HCT116 (cell line): ENCODE measurements around the gene SPATA25. TPM values are rescaled to one million over a fixed set of nuclear protein-coding genes. Genes with fewer than 3 reads are reported as not detected.

Experiments
- ATAC-seq: fragments of 200-7000 bp; cut with Tn5 transposase; 2 replicates; pipeline ENCODE4 v1.9.1; 2020; ENCODE audit warnings: mild to moderate bottlenecking, moderate library complexity
- BruUV-seq: library from RNA; stranded (reverse); fragments of 400-500 nt; replicated peaks from 2 replicates; lab custom pipeline; 2021; lab: Mats Ljungman, UMichigan
- CTCF ChIA-PET: fragments of 300-600 bp; sonication (Branson Sonifier 250); formaldehyde crosslinking; loops from one replicate; lab custom pipeline; 2021; ENCODE audit warnings: antibody characterized with exemption; lab: Charles Lee
- POLR2A ChIA-PET: fragments of 300-600, 350-600 bp; sonication (Branson Sonifier 250); formaldehyde crosslinking; loops from one replicate; lab custom pipeline; 2021; ENCODE audit warnings: antibody characterized with exemption; lab: Charles Lee
- RAD21 ChIA-PET, 2 experiments: fragments of 300-600 bp; sonication (Branson Sonifier 250); formaldehyde crosslinking; loops; one replicate each; lab custom pipeline; 2023; ENCODE audit warnings: low total read pairs in 2 of 2; ENCODE audit not compliant: uncharacterized antibody in 2 of 2, unreplicated experiment in 2 of 2, low non-redundant PET in 1 of 2; lab: Charles Lee
- DNase-seq: peaks from one replicate; pipeline ENCODE4 v3.0.0-alpha.2; 2010; ENCODE audit warnings: low read depth, low spot score
- H2AFZ ChIP-seq: fragments of 200-600 bp; shearing (Covaris generic), sonication (generic); 2 replicates; pipeline ENCODE4 v1.6.1; 2017; ENCODE audit warnings: low read depth, mixed run types, mixed read lengths, antibody characterized with exemption, low read length; ENCODE audit not compliant: poor library complexity, severe bottlenecking
- H3K27ac ChIP-seq: 2 replicates; pipeline ENCODE4 v1.5.1; 2012; ENCODE audit warnings: low read depth, low read length
- H3K27me3 ChIP-seq: fragments of 200-600 bp; sonication (generic); 2 replicates; pipeline ENCODE4 v1.6.1; 2016; ENCODE audit warnings: mixed run types, low read length, mixed read lengths; ENCODE audit not compliant: insufficient read depth
- H3K36me3 ChIP-seq, 2 experiments: fragments of 200-500 bp in 1 of 2; fragments of 200-600 bp in 1 of 2; sonication (Bioruptor generic) in 1 of 2; sonication (generic) in 1 of 2; 2 replicates each; pipeline versions ENCODE4 v1.5.1 to v1.6.1; 2014 to 2016; ENCODE audit warnings: low read length in 2 of 2, inconsistent platforms in 1 of 2, mixed read lengths in 1 of 2, mixed run types in 1 of 2; ENCODE audit not compliant: insufficient read depth in 2 of 2, control insufficient read depth in 1 of 2
- H3K4me1 ChIP-seq, 2 experiments: fragments of 200-600 bp in 1 of 2; sonication (generic) in 1 of 2; 2 replicates each; pipeline versions ENCODE4 v1.5.1 to v1.6.1; 2012 to 2017; ENCODE audit warnings: low read length in 2 of 2, inconsistent platforms in 1 of 2, mild to moderate bottlenecking in 1 of 2, mixed read lengths in 1 of 2, mixed run types in 1 of 2, moderate library complexity in 1 of 2; ENCODE audit not compliant: insufficient read depth in 2 of 2, control insufficient read depth in 1 of 2
- H3K4me2 ChIP-seq: fragments of 200-600 bp; sonication (generic); 2 replicates; pipeline ENCODE4 v1.6.1; 2017; ENCODE audit warnings: mixed run types, low read length, mixed read lengths
- H3K4me3 ChIP-seq, 2 experiments: fragments of 200-600 bp in 1 of 2; sonication (generic) in 1 of 2; replicated peaks in 1 of 2; 2 replicates each; pipeline ENCODE4 v1.5.1; 2011 to 2016; ENCODE audit warnings: low read length in 2 of 2, control low read depth in 1 of 2, low read depth in 1 of 2, mild to moderate bottlenecking in 1 of 2, mixed read lengths in 1 of 2, mixed run types in 1 of 2
- H3K79me2 ChIP-seq: fragments of 200-600 bp; sonication (generic); 2 replicates; pipeline ENCODE4 v1.6.1; 2017; ENCODE audit warnings: mild to moderate bottlenecking, mixed run types, low read length, moderate library complexity, mixed read lengths; ENCODE audit not compliant: insufficient read depth
- H3K9ac ChIP-seq: fragments of 200-600 bp; sonication (generic); 2 replicates; pipeline ENCODE4 v1.6.1; 2016; ENCODE audit warnings: low read length, mixed read lengths
- H3K9me2 ChIP-seq: fragments of 200-600 bp; sonication (generic), shearing (Covaris generic); 2 replicates; pipeline ENCODE4 v1.6.1; 2017; ENCODE audit warnings: mixed run types, mild to moderate bottlenecking, moderate library complexity; ENCODE audit not compliant: insufficient read depth
- H3K9me3 ChIP-seq, 2 experiments: fragments of 200-500 bp in 1 of 2; fragments of 200-600 bp in 1 of 2; sonication (Bioruptor generic) in 1 of 2; sonication (generic) in 1 of 2; 2 replicates each; pipeline ENCODE4 v1.6.1; 2014 to 2017; ENCODE audit warnings: low read length in 2 of 2, mixed read lengths in 2 of 2, inconsistent platforms in 1 of 2, low read depth in 1 of 2, mild to moderate bottlenecking in 1 of 2, mixed run types in 1 of 2, moderate library complexity in 1 of 2; ENCODE audit not compliant: control insufficient read depth in 1 of 2, insufficient read depth in 1 of 2
- H4K20me1 ChIP-seq: fragments of 200-600 bp; sonication (generic), shearing (Covaris generic); 2 replicates; pipeline ENCODE4 v1.6.1; 2017; ENCODE audit warnings: mixed run types, mild to moderate bottlenecking, moderate library complexity; ENCODE audit not compliant: insufficient read depth
- ATF3 ChIP-seq: IDR thresholded peaks from 2 replicates; pipeline ENCODE4 v1.6.1; 2012
- CBX3 ChIP-seq: IDR thresholded peaks from 2 replicates; pipeline ENCODE4 v1.6.1; 2012; ENCODE audit warnings: low read depth
- CEBPB ChIP-seq: IDR thresholded peaks from 2 replicates; pipeline ENCODE4 v1.6.1; 2012; ENCODE audit warnings: low read depth
- CTCF ChIP-seq, 3 experiments: fragments of 200-600 bp in 1 of 3; sonication (generic) in 1 of 3; IDR thresholded peaks in 2 of 3; conservative IDR thresholded peaks in 1 of 3; 2 replicates each; pipeline ENCODE4 v1.5.1; 2012 to 2017; ENCODE audit warnings: low read depth in 2 of 3, low read length in 2 of 3, antibody characterized with exemption in 1 of 3, borderline replicate concordance in 1 of 3, control low read depth in 1 of 3, mild to moderate bottlenecking in 1 of 3, mixed read lengths in 1 of 3, mixed run types in 1 of 3, moderate library complexity in 1 of 3; ENCODE audit not compliant: insufficient read depth in 1 of 3
- EGR1 ChIP-seq: IDR thresholded peaks from 2 replicates; pipeline ENCODE4 v1.6.1; 2012; ENCODE audit warnings: low read depth
- ELF1 ChIP-seq: IDR thresholded peaks from 2 replicates; pipeline ENCODE4 v1.6.1; 2012; ENCODE audit warnings: low read depth, borderline replicate concordance
- EZH2 ChIP-seq: fragments of 200-600 bp; sonication (generic); IDR thresholded peaks from 2 replicates; pipeline ENCODE4 v1.6.1; 2017; ENCODE audit warnings: antibody characterized with exemption, mixed run types
- EZH2phosphoT487 ChIP-seq: fragments of 200-600 bp; IDR thresholded peaks from 2 replicates; pipeline ENCODE4 v1.6.1; 2018; ENCODE audit warnings: antibody characterized with exemption, borderline replicate concordance
- MAX ChIP-seq: IDR thresholded peaks from 2 replicates; pipeline ENCODE4 v1.6.1; 2012
- POLR2A ChIP-seq: IDR thresholded peaks from 2 replicates; pipeline ENCODE4 v1.7.0; 2011; ENCODE audit warnings: borderline replicate concordance; ENCODE audit not compliant: insufficient read depth, insufficient read length; ENCODE audit errors: extremely low read depth
- POLR2AphosphoS5 ChIP-seq: IDR thresholded peaks from 2 replicates; pipeline ENCODE4 v1.6.1; 2011; ENCODE audit warnings: mild to moderate bottlenecking, low read depth, low read length, moderate library complexity
- SIN3A ChIP-seq: IDR thresholded peaks from 2 replicates; pipeline ENCODE4 v1.6.1; 2012; ENCODE audit warnings: low read depth
- SP1 ChIP-seq: IDR thresholded peaks from 2 replicates; pipeline ENCODE4 v1.6.1; 2012; ENCODE audit warnings: low read depth
- TCF7L2 ChIP-seq: IDR thresholded peaks from 2 replicates; pipeline ENCODE4 v1.7.0; 2011; ENCODE audit warnings: borderline replicate concordance, inconsistent platforms; ENCODE audit not compliant: insufficient read depth, insufficient read length; ENCODE audit errors: extremely low read depth
- YY1 ChIP-seq: IDR thresholded peaks from 2 replicates; pipeline ENCODE4 v1.6.1; 2011; ENCODE audit warnings: low read length, low read depth, moderate library complexity, mild to moderate bottlenecking; ENCODE audit not compliant: insufficient replicate concordance; ENCODE audit errors: extremely low read depth
- ZBTB33 ChIP-seq: IDR thresholded peaks from 2 replicates; pipeline ENCODE4 v1.6.1; 2011; ENCODE audit warnings: mild to moderate bottlenecking, low read length, moderate library complexity; ENCODE audit not compliant: insufficient replicate concordance; ENCODE audit errors: extremely low read depth
- ZNF274 ChIP-seq: fragments of 200-500 bp; sonication (Bioruptor generic); IDR thresholded peaks from 2 replicates; pipeline ENCODE4 v1.6.1; 2014; ENCODE audit warnings: mild to moderate bottlenecking, low read depth, low read length, inconsistent platforms
- intact Hi-C: fragments of 100-400 bp; cut with micrococcal nuclease; formaldehyde crosslinking; loops from 2 replicates; pipeline ENCODE4 v1.10.0; 2022
- total RNA-seq: library from RNA; stranded (reverse); gene quantifications from one replicate; pipeline ENCODE4 v1.2.1, GENCODE V29; 2021; ENCODE audit not compliant: unreplicated experiment

Gene SPATA25
- total RNA-seq, 1 experiment from 2014 or later: 0.42 TPM

GRCh38 chr20:45917790-45918141 is 30.3 kb upstream of the SPATA25 start:
- Histone ChIP-seq H3K36me3 (no peaks in the 10 kb centered on the region), H4K20me1 (no peaks in the 10 kb centered on the region), H3K4me1 (no peaks in the 10 kb centered on the region), H3K9me3 (no peaks in the 10 kb centered on the region), H3K4me2 (no peak overlapping the region), H2AFZ (no peak overlapping the region), H3K9me2 (no peaks in the 10 kb centered on the region), H3K27ac (no peak overlapping the region), H3K79me2 (no peaks in the 10 kb centered on the region), H3K9ac (no peak overlapping the region), H3K4me3 (no peak overlapping the region), H3K27me3 (no peaks in the 10 kb centered on the region)
- no peak for TF ChIP-seq SIN3A
- no peak for TF ChIP-seq POLR2AphosphoS5
- no peak for TF ChIP-seq EZH2
- TF ChIP-seq ATF3: no peak
- TF ChIP-seq SP1: no peak
- BruUV-seq: no TSS peak
- RAD21 ChIA-PET: no interaction called here
- DNase-seq (no peak), ATAC-seq (no peak)
- intact Hi-C loops: no loop called here
- CTCF ChIA-PET: interaction anchor here (1.1 kb wide), 1 partner anchor 16 kb away, joined by 3 read pairs; no protein-coding TSS in a partner anchor
- POLR2A ChIA-PET: no interaction called here

- no peak overlapping the region for H2AFZ ChIP-seq
- H3K4me3 ChIP-seq: no peak overlapping the region
- H3K79me2 ChIP-seq: no peaks in the 10 kb centered on the region
- no peak for TF ChIP-seq SP1
- TF ChIP-seq TCF7L2: no peak
- TF ChIP-seq EZH2phosphoT487: no peak
- TF ChIP-seq ZNF274: no peak
- no peak for TF ChIP-seq POLR2A
- no peak for TF ChIP-seq CTCF (IDR thresholded peaks at IDR 0.05 in 2 of 3, conservative IDR thresholded peaks at IDR 0.05 in 1 of 3; ENCODE audit: borderline replicate concordance in 1 of 3, insufficient read depth in 1 of 3, low read depth in 2 of 3, low read length in 2 of 3)
- TF ChIP-seq YY1: no peak
- TF ChIP-seq MAX: no peak
- no peak for TF ChIP-seq EGR1
- TF ChIP-seq CBX3: no peak
- TF ChIP-seq ELF1: no peak
- TF ChIP-seq SIN3A: no peak
- no peak for TF ChIP-seq CEBPB
- TF ChIP-seq ZBTB33: no peak
- no peaks in the 10 kb centered on the region for H3K36me3 ChIP-seq
- H3K4me1 ChIP-seq: peaks cover 0 to 15% of the 10 kb centered on the region in 2 experiments; a peak in 3 of 4 replicates
- POLR2A ChIA-PET: no interaction called here
- no peak overlapping the region for H3K27ac ChIP-seq
- no peak overlapping the region for H3K9ac ChIP-seq
- no peaks in the 10 kb centered on the region for H4K20me1 ChIP-seq
- no peaks in the 10 kb centered on the region for H3K27me3 ChIP-seq
- BruUV-seq: no TSS peak
- no peaks in the 10 kb centered on the region for H3K9me3 ChIP-seq
- intact Hi-C loops: no loop called here
- H3K9me2 ChIP-seq: no peaks in the 10 kb centered on the region
- DNase-seq (no peak), ATAC-seq (no peak)
- no peak overlapping the region for H3K4me2 ChIP-seq
- CTCF ChIA-PET: no interaction called here
- RAD21 ChIA-PET: no interaction called here
Measured at GRCh38 chr20:45913116-45913515, 25.7 kb upstream of the SPATA25 start.
